Right lobe of liver (tissue), 6 donors: Measurements from ENCODE around the gene CCDC71L. TPM values are rescaled to one million over a fixed set of nuclear protein-coding genes. Genes with fewer than 3 reads are reported as not detected.
A peak's percentile ranks its signal among the peaks of the same experiment; 100 is the strongest.

Experiments
- ATAC-seq, 4 donors: fragments of 200-7000 bp; cut with Tn5 transposase; one replicate each; pipeline ENCODE4 v1.9.1; 2020; ENCODE audit warnings: mild to moderate bottlenecking in 4 of 4, moderate library complexity in 4 of 4
- DNase-seq, 3 donors: peaks; one replicate each; pipeline ENCODE4 v3.0.0-alpha.2; 2020
- H3K27ac ChIP-seq, 3 donors: fragments of 200-600 bp; one replicate each; pipeline ENCODE4 v1.8.0; 2022
- H3K27me3 ChIP-seq, 2 donors: fragments of 200-600 bp; one replicate each; pipeline ENCODE4 v1.8.0; 2022
- H3K36me3 ChIP-seq, 4 donors: fragments of 200-600 bp; sonication (generic) in 1 of 4; one replicate each; pipeline versions ENCODE4 v1.5.1 to v1.8.0; 2017 to 2022; ENCODE audit warnings: control low read depth in 1 of 4
- H3K4me1 ChIP-seq, 4 donors: fragments of 200-600 bp; sonication (generic) in 1 of 4; one replicate each; pipeline versions ENCODE4 v1.5.1 to v1.8.0; 2017 to 2022; ENCODE audit warnings: control low read depth in 1 of 4
- H3K4me3 ChIP-seq, 3 donors: fragments of 200-600 bp; one replicate each; pipeline ENCODE4 v1.8.0; 2022
- H3K9me3 ChIP-seq, 4 donors: fragments of 200-600 bp; sonication (generic) in 1 of 4; one replicate each; pipeline versions ENCODE4 v1.5.1 to v1.8.0; 2017 to 2022; ENCODE audit warnings: control low read depth in 1 of 4
- POLR2A ChIP-seq: fragments of 450-650 bp; IDR thresholded peaks from one replicate; pipeline ENCODE4 v1.6.1; 2017; ENCODE audit warnings: antibody characterized with exemption, mild to moderate bottlenecking
- WGBS: methylation state at CpG from one replicate; pipeline ENCODE4 v1.1.6; 2018; ENCODE audit warnings: low coverage, low lambda C conversion rate; ENCODE audit not compliant: insufficient coverage; ENCODE audit errors: missing lambda C conversion rate; 5-methylcytosine and 5-hydroxymethylcytosine counted together
- intact Hi-C, 2 donors: fragments of 100-400 bp; cut with DNase I; formaldehyde crosslinking; loops; one replicate each; pipeline versions ENCODE4 v1.11.2 to v1.14.1; 2022
- total RNA-seq, 6 experiments: library from RNA; depleted of rRNA in 2 of 6; stranded (reverse); fragments of >200 nt in 2 of 6; fragmentation: NEBNext Ultra II Directional in 3 of 6; extraction: Animal tissue kit (Norgen Biotek cat#: 25700) in 3 of 6; gene quantifications; one replicate each; pipeline versions ENCODE4 v1.1.0 to v1.2.4, GENCODE V29; 2016 to 2023
- TF ChIP-seq, protein P1 (sequence below), 4 donors: fragments of 200-600 bp in 3 of 4; fragments of 450-650 bp in 1 of 4; IDR thresholded peaks; one replicate each; pipeline versions ENCODE4 v1.5.1 to v1.8.0; 2016 to 2022; ENCODE audit warnings: antibody characterized with exemption in 4 of 4, mild to moderate bottlenecking in 2 of 4
- donor health status: DM: no; HTN: yes; CAD: no.
- donor health status: DM: no; HTN: no; CAD: no.
- donor health status: DM: no; HTN: no; CAD: no.
- donor health status: DM: no; HTN: yes; CAD: no.
- donor health status: DM: no; HTN: yes; CAD: no.

Gene CCDC71L
- total RNA-seq, 6 experiments from 2014 or later: 8.6 to 45.7 (median 22.6) TPM

- no peak overlapping the region for H3K4me3 ChIP-seq
- no peak for TF ChIP-seq POLR2A
- peaks cover 0 to 11% (median 1%) of the 10 kb centered on the region in 4 donors for H3K4me1 ChIP-seq
- no peak overlapping the region for H3K27ac ChIP-seq
- no peaks in the 10 kb centered on the region for H3K36me3 ChIP-seq
- DNase-seq (no peak), ATAC-seq (no peak)
- no peaks in the 10 kb centered on the region for H3K27me3 ChIP-seq
- no peaks in the 10 kb centered on the region for H3K9me3 ChIP-seq
- WGBS: 90% methylated on average over 3 of the region's 3 CpGs
- intact Hi-C loops: no loop called here
Observed at GRCh38 chr7:106615808-106616707, 44.9 kb downstream of the CCDC71L start.

DNA sequence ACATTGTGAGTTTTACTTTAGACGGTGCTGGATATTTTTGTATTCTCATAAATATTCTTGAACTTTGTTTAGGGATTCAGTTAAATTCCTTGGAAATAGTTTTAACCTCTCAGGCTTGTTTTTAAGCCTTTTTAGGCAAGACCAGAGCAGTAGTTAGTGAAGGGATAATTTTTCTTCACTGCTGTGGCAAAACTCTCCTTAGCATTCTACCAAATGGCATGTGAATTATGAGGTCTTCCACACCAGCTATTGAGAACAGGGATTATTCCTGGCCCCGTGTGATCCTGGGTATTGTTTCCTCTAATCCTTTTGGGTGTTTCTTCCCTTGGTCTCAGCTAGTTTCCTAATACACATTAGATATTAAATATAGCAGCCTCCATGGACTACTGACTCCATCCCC, 46.2 kb downstream of the CCDC71L start:
- no peak for DNase-seq
- WGBS: 49% methylated on average over 2 of the region's 2 CpGs
- no peak for TF ChIP-seq POLR2A
- TF ChIP-seq, protein P1, sequence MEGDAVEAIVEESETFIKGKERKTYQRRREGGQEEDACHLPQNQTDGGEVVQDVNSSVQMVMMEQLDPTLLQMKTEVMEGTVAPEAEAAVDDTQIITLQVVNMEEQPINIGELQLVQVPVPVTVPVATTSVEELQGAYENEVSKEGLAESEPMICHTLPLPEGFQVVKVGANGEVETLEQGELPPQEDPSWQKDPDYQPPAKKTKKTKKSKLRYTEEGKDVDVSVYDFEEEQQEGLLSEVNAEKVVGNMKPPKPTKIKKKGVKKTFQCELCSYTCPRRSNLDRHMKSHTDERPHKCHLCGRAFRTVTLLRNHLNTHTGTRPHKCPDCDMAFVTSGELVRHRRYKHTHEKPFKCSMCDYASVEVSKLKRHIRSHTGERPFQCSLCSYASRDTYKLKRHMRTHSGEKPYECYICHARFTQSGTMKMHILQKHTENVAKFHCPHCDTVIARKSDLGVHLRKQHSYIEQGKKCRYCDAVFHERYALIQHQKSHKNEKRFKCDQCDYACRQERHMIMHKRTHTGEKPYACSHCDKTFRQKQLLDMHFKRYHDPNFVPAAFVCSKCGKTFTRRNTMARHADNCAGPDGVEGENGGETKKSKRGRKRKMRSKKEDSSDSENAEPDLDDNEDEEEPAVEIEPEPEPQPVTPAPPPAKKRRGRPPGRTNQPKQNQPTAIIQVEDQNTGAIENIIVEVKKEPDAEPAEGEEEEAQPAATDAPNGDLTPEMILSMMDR (IDR thresholded peaks at IDR 0.05): no peak
- Histone ChIP-seq H3K4me3 (no peak overlapping the region), H3K27me3 (no peaks in the 10 kb centered on the region), H3K27ac (no peak overlapping the region), H3K9me3 (no peaks in the 10 kb centered on the region), H3K4me1 (peaks cover 0 to 11% (median 3%) of the 10 kb centered on the region in 4 donors), H3K36me3 (no peaks in the 10 kb centered on the region)
- ATAC-seq: no peak
- intact Hi-C loops: no loop called here

DNA sequence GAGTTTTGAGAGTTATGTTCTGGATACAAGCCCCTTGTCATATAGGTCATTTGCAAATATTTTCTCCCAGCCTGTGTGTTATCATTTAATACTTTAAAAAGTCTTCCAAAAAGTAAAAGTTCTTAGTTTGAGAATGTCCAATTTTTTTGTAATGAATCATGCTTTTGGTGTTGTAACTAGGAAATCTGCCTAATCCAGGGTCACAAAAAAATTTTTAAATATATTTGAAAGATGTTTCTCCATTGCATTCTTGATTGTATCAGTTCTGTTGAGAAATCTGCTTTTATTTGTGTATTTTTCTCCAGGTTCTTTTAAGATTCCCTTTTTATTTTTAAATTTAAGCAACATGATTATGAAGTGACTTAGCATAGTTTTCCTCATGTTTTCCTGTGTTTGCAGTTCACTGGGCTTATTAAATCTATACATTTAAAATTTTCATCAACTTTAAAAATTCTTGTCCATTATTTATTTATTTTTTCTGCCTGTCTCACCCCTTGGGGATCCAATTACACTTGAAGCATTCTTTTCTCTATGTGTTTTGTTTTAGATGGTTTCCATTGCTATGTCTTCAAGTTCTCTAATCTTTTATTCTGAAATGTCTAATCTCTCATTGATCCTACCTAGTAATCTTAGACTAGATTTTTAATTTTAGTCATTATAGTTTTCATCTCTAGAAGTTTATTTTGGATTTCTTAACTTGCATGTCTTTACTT, 47.0 kb downstream of the CCDC71L start:
- Histone ChIP-seq H3K4me3 (no peak overlapping the region), H3K4me1 (peaks cover 0 to 11% (median 3%) of the 10 kb centered on the region in 4 donors)

GRCh38 chr7:106613279-106613678, 47.7 kb downstream of the CCDC71L start:
- 94% methylated on average over 4 of the region's 6 CpGs for WGBS
- no peak for ATAC-seq
- Histone ChIP-seq H3K27ac (no peak overlapping the region), H3K36me3 (no peaks in the 10 kb centered on the region), H3K9me3 (no peaks in the 10 kb centered on the region), H3K4me1 (peaks cover 0 to 11% (median 3%) of the 10 kb centered on the region in 4 donors), H3K4me3 (no peak overlapping the region), H3K27me3 (no peaks in the 10 kb centered on the region)
- intact Hi-C loops: no loop called here
- no peak for TF ChIP-seq POLR2A
- TF ChIP-seq, protein P1 (IDR thresholded peaks at IDR 0.05): no peak
- DNase-seq: no peak

More for the DNA sequence above, 47.0 kb downstream of the CCDC71L start:
- intact Hi-C loops: no loop called here
- DNase-seq (no peak), ATAC-seq (no peak)
- no peaks in the 10 kb centered on the region for H3K9me3 ChIP-seq
- H3K27ac ChIP-seq: no peak overlapping the region
- H3K36me3 ChIP-seq: no peaks in the 10 kb centered on the region
- no peak for TF ChIP-seq POLR2A
- TF ChIP-seq, protein P1 (IDR thresholded peaks at IDR 0.05): no peak
- no peaks in the 10 kb centered on the region for H3K27me3 ChIP-seq

- Histone ChIP-seq H3K4me1 (peaks cover 0 to 11% (median 3%) of the 10 kb centered on the region in 4 donors), H3K9me3 (no peaks in the 10 kb centered on the region), H3K4me3 (no peak overlapping the region), H3K27me3 (no peaks in the 10 kb centered on the region), H3K27ac (peak overlapping the region; percentile 9 to 76 (median 58)), H3K36me3 (no peaks in the 10 kb centered on the region)
- TF ChIP-seq POLR2A: no peak
- TF ChIP-seq, protein P1 (IDR thresholded peaks at IDR 0.05): no peak
- intact Hi-C loops: no loop called here
- ATAC-seq (no peak), DNase-seq (no peak)
- WGBS: 57% methylated on average over 1 of the region's 1 CpG
Observed at GRCh38 chr7:106612432-106612831, 48.5 kb downstream of the CCDC71L start.
